DOHH2 (cell line): ENCODE data around the gene RANBP3L.

Experiments
- CTCF ChIP-seq: fragments of 200-600 bp; sonication (generic); IDR thresholded peaks from one replicate; pipeline ENCODE4 v1.5.1; 2014; ENCODE audit warnings: antibody characterized with exemption, mild to moderate bottlenecking, low read depth, low read length; ENCODE audit not compliant: poor library complexity, severe bottlenecking
- EZH2phosphoT487 ChIP-seq: fragments of 200-600 bp; sonication (generic); IDR thresholded peaks from 2 replicates; pipeline ENCODE4 v1.6.1; 2017; ENCODE audit warnings: borderline replicate concordance, mild to moderate bottlenecking, antibody characterized with exemption, low read length, moderate library complexity, mixed read lengths

- no peak for TF ChIP-seq CTCF
- no peak for TF ChIP-seq EZH2phosphoT487
Measured at GRCh38 chr5:36281626-36282025, 20.1 kb downstream of the RANBP3L start.
